Stimulated activated CD4-positive, alpha-beta T cell treated with anti-CD3 and anti-CD28 coated beads, Interleukin-2, amount 100 ng/mL, for 48 hours (primary cell): Measurements from ENCODE around the gene SLC27A3.
"Not testable (repeated sequence)": the region's sequence is repeated elsewhere in the genome, so short reads cannot be mapped to it uniquely, and the experiment has no call there.

Experiments
- DNase-seq, 2 donors: peaks; one replicate each; pipeline ENCODE4 v3.0.0-alpha.2; 2020

SLC27A3 gene

GRCh38 chr1:153764310-153764709 is 10.9 kb upstream of the SLC27A3 start:
- DNase-seq, result no peak

- DNase-seq, result not testable (repeated sequence)
Measured at GRCh38 chr1:153766663-153767062, 8.5 kb upstream of the SLC27A3 start.

GRCh38 chr1:153767519-153767918 is 7.7 kb upstream of the SLC27A3 start:
- DNase-seq, result no peak

- DNase-seq, result no peak
Measured at GRCh38 chr1:153768316-153769181, 6.7 kb upstream of the SLC27A3 start.

- no peak for DNase-seq
Measured at GRCh38 chr1:153769221-153769620, 6.0 kb upstream of the SLC27A3 start.

GRCh38 chr1:153770797-153771196 is 4.4 kb upstream of the SLC27A3 start:
- no peak for DNase-seq

- DNase-seq, result no peak
Measured at GRCh38 chr1:153771261-153771660, 3.9 kb upstream of the SLC27A3 start.

GRCh38 chr1:153771841-153772593 is 3.2 kb upstream of the SLC27A3 start:
- DNase-seq, result no peak

- DNase-seq, result no peak
Measured at GRCh38 chr1:153773096-153773921, 1.9 kb upstream of the SLC27A3 start.

GRCh38 chr1:153774026-153774595 is 1.1 kb upstream of the SLC27A3 start:
- DNase-seq, result no peak

- peak; percentile 46 to 47 for DNase-seq
Measured at GRCh38 chr1:153775458-153776327, 486 bp downstream of the SLC27A3 start.

GRCh38 chr1:153776352-153776751 is 1.1 kb downstream of the SLC27A3 start:
- DNase-seq, result no peak

- DNase-seq, result no peak
Measured at GRCh38 chr1:153776845-153777370, 1.7 kb downstream of the SLC27A3 start.

- no peak for DNase-seq
Measured at GRCh38 chr1:153777648-153778047, 2.4 kb downstream of the SLC27A3 start.

- DNase-seq, result no peak
Measured at GRCh38 chr1:153778051-153778823, 3.0 kb downstream of the SLC27A3 start.

- no peak for DNase-seq
Measured at GRCh38 chr1:153778824-153779519, 3.8 kb downstream of the SLC27A3 start.

- DNase-seq, result no peak
Measured at GRCh38 chr1:153779781-153780541, 4.8 kb downstream of the SLC27A3 start.

GRCh38 chr1:153780551-153780950 is 5.3 kb downstream of the SLC27A3 start:
- DNase-seq, result no peak

- not testable (repeated sequence) for DNase-seq
Measured at GRCh38 chr1:153782648-153783047, 7.4 kb downstream of the SLC27A3 start.
